Endothelial cell of umbilical vein (primary cell): ENCODE measurements around the gene MYH15. TPM values are rescaled to one million over a fixed set of nuclear protein-coding genes. Genes with fewer than 3 reads are reported as not detected.

Experiments used
- BruUV-seq: library from RNA; stranded (reverse); fragments of 400-500 nt; replicated peaks from 2 replicates; lab custom pipeline; 2021; lab: Mats Ljungman, UMichigan
- CTCF ChIA-PET: fragments of 300-600, 350-600 bp; sonication (Branson Sonifier 250); formaldehyde crosslinking; loops from one replicate; lab custom pipeline; 2021; ENCODE audit warnings: antibody characterized with exemption, inconsistent platforms; lab: Charles Lee
- POLR2A ChIA-PET: fragments of 300-600, 350-600 bp; sonication (Branson Sonifier 250); formaldehyde crosslinking; loops from one replicate; lab custom pipeline; 2021; ENCODE audit warnings: antibody characterized with exemption, inconsistent platforms; lab: Charles Lee
- DNase-seq: peaks from one replicate; pipeline ENCODE4 v3.0.0-alpha.2; 2011; ENCODE audit warnings: low read depth, low spot score
- FAIRE-seq: peaks from 2 replicates; lab custom pipeline; 2011; peaks lifted over from hg19 to GRCh38; lab: Jason Lieb, UNC
- H2AFZ ChIP-seq: 2 replicates; pipeline ENCODE4 v1.6.0; 2012; ENCODE audit warnings: low read depth, low read length, control low read depth, inconsistent platforms
- H3K27ac ChIP-seq: 2 replicates; pipeline ENCODE4 v1.5.1; 2011; ENCODE audit warnings: low read depth, mild to moderate bottlenecking, control low read depth, low read length, moderate library complexity; ENCODE audit not compliant: insufficient read depth
- H3K27me3 ChIP-seq, 2 experiments: 2 replicates each; pipeline versions ENCODE4 v1.6.0 to v1.6.1; 2011; ENCODE audit warnings: low read length in 2 of 2, mixed read lengths in 1 of 2; ENCODE audit not compliant: control insufficient read depth in 2 of 2, insufficient read depth in 2 of 2
- H3K36me3 ChIP-seq, 2 experiments: 2 replicates in 1 of 2; 3 replicates in 1 of 2; pipeline ENCODE4 v1.5.1; 2011; ENCODE audit warnings: low read length in 2 of 2, mild to moderate bottlenecking in 1 of 2, moderate library complexity in 1 of 2; ENCODE audit not compliant: control insufficient read depth in 2 of 2, insufficient read depth in 2 of 2; ENCODE audit errors: extremely low read depth in 1 of 2
- H3K4me1 ChIP-seq: 3 replicates; pipeline ENCODE4 v1.5.1; 2011; ENCODE audit warnings: mild to moderate bottlenecking, low read length; ENCODE audit not compliant: control insufficient read depth, insufficient read depth; ENCODE audit errors: extremely low read depth
- H3K4me2 ChIP-seq: 2 replicates; pipeline ENCODE4 v1.6.1; 2011; ENCODE audit warnings: low read length, control low read depth, mixed read lengths; ENCODE audit not compliant: insufficient read depth
- H3K4me3 ChIP-seq, 3 experiments: fragments of 200-600 bp in 1 of 3; sonication (generic), shearing (Covaris generic) in 1 of 3; replicated peaks in 1 of 3; 2 replicates each; pipeline ENCODE4 v1.5.1; 2011 to 2016; ENCODE audit warnings: control low read depth in 3 of 3, low read length in 3 of 3, mild to moderate bottlenecking in 2 of 3, inconsistent platforms in 1 of 3, low read depth in 1 of 3, moderate library complexity in 1 of 3; ENCODE audit not compliant: insufficient read depth in 1 of 3
- H3K79me2 ChIP-seq: 2 replicates; pipeline ENCODE4 v1.6.0; 2012; ENCODE audit warnings: low read length, inconsistent platforms; ENCODE audit not compliant: control insufficient read depth, insufficient read depth
- H3K9ac ChIP-seq: replicated peaks from 2 replicates; pipeline ENCODE3; 2011; ENCODE audit warnings: low read length, control low read depth; ENCODE audit not compliant: insufficient read depth; ENCODE audit errors: extremely low read depth
- H3K9me1 ChIP-seq: replicated peaks from 3 replicates; pipeline ENCODE4 v1.6.0; 2011; ENCODE audit warnings: mild to moderate bottlenecking, low read length; ENCODE audit not compliant: control insufficient read depth, insufficient read depth; ENCODE audit errors: extremely low read depth
- H3K9me3 ChIP-seq: replicated peaks from 2 replicates; pipeline ENCODE4 v1.5.1; 2012; ENCODE audit warnings: low read length, inconsistent platforms; ENCODE audit not compliant: control insufficient read depth, insufficient read depth
- H4K20me1 ChIP-seq: replicated peaks from 2 replicates; pipeline ENCODE3; 2011; ENCODE audit warnings: mild to moderate bottlenecking, low read length; ENCODE audit not compliant: control insufficient read depth, insufficient read depth; ENCODE audit errors: extremely low read depth
- EZH2 ChIP-seq: IDR thresholded peaks from 2 replicates; pipeline ENCODE4 v1.6.1; 2012; ENCODE audit warnings: borderline replicate concordance, low read depth, mild to moderate bottlenecking, moderate library complexity, low read length, inconsistent platforms; ENCODE audit not compliant: severe bottlenecking
- FOS ChIP-seq: IDR thresholded peaks from 2 replicates; pipeline ENCODE4 v1.6.1; 2011; ENCODE audit warnings: mild to moderate bottlenecking, low read length, moderate library complexity, borderline replicate concordance; ENCODE audit not compliant: insufficient read depth
- GATA2 ChIP-seq: IDR thresholded peaks from 2 replicates; pipeline ENCODE4 v1.7.0; 2011; ENCODE audit warnings: low read depth, mild to moderate bottlenecking, moderate library complexity, mixed read lengths, low read length; ENCODE audit not compliant: insufficient read length, insufficient read depth
- JUN ChIP-seq: IDR thresholded peaks from 2 replicates; pipeline ENCODE4 v1.6.1; 2011; ENCODE audit warnings: borderline replicate concordance, low read depth; ENCODE audit not compliant: insufficient read length, insufficient read depth
- POLR2AphosphoS5 ChIP-seq: IDR thresholded peaks from 2 replicates; pipeline ENCODE4 v1.6.1; 2012; ENCODE audit warnings: low read depth, mild to moderate bottlenecking, control low read depth, low read length, moderate library complexity; ENCODE audit not compliant: insufficient read depth
- dilution Hi-C: fragments of 300-500 bp; cut with MboI; formaldehyde crosslinking; loops from one replicate; pipeline ENCODE4 v1.15.0; 2019; ENCODE audit warnings: low sequenced_read_pairs; ENCODE audit not compliant: extremely low pct_ligation_motif_present
- intact Hi-C: fragments of 100-400 bp; cut with micrococcal nuclease; formaldehyde crosslinking; loops from one replicate; pipeline ENCODE4 v1.10.0; 2022
- polyA plus RNA-seq, 4 experiments: library from polyadenylated mRNA; depleted of rRNA in 3 of 4; stranded (reverse) in 3 of 4; unstranded in 1 of 4; fragments of >200 nt; gene quantifications; 2 replicates each; pipeline versions ENCODE4 v1.2.1 to v1.2.3, GENCODE V29; 2011 to 2012; ENCODE audit warnings: missing spikeins in 1 of 4
- total RNA-seq: library from RNA; stranded (reverse); gene quantifications from 2 replicates; pipeline ENCODE4 v1.2.3, GENCODE V29; 2021
- TF ChIP-seq, protein P1 (sequence below): IDR thresholded peaks from 2 replicates; pipeline ENCODE4 v1.6.1; 2011; ENCODE audit not compliant: insufficient read depth, insufficient read length
- TF ChIP-seq, protein P2 (sequence below), 2 donors: IDR thresholded peaks; 1 replicate in 1 of 2; 2 replicates in 1 of 2; pipeline ENCODE4 v1.5.1; 2011; ENCODE audit warnings: low read length in 2 of 2, mild to moderate bottlenecking in 2 of 2, moderate library complexity in 2 of 2, control low read depth in 1 of 2, inconsistent platforms in 1 of 2, low read depth in 1 of 2; ENCODE audit not compliant: insufficient read depth in 1 of 2; ENCODE audit errors: extremely low read depth in 1 of 2

MYH15 gene
- total and polyA plus RNA-seq, 2 donors (not counting 3 experiments of a cell fraction or from before 2014, with no cell fraction given), result 0.27 TPM; not detected in 1

- POLR2A ChIA-PET, result no interaction called here
- TF ChIP-seq POLR2AphosphoS5 (no peak), FOS (peak; percentile 26), GATA2 (no peak), EZH2 (no peak), JUN (no peak)
- TF ChIP-seq, protein P1, sequence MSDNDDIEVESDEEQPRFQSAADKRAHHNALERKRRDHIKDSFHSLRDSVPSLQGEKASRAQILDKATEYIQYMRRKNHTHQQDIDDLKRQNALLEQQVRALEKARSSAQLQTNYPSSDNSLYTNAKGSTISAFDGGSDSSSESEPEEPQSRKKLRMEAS, result no peak
- TF ChIP-seq, protein P2, sequence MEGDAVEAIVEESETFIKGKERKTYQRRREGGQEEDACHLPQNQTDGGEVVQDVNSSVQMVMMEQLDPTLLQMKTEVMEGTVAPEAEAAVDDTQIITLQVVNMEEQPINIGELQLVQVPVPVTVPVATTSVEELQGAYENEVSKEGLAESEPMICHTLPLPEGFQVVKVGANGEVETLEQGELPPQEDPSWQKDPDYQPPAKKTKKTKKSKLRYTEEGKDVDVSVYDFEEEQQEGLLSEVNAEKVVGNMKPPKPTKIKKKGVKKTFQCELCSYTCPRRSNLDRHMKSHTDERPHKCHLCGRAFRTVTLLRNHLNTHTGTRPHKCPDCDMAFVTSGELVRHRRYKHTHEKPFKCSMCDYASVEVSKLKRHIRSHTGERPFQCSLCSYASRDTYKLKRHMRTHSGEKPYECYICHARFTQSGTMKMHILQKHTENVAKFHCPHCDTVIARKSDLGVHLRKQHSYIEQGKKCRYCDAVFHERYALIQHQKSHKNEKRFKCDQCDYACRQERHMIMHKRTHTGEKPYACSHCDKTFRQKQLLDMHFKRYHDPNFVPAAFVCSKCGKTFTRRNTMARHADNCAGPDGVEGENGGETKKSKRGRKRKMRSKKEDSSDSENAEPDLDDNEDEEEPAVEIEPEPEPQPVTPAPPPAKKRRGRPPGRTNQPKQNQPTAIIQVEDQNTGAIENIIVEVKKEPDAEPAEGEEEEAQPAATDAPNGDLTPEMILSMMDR (IDR thresholded peaks at IDR 0.05; ENCODE audit: extremely low read depth in 1 of 2, insufficient read depth in 1 of 2, low read depth in 1 of 2, low read length in 2 of 2), result no peak
- DNase-seq (peak; percentile 28), FAIRE-seq (no peak)
- H3K9ac ChIP-seq, result no peak overlapping the region
- peaks cover 12% of the 10 kb centered on the region for H3K4me1 ChIP-seq
- H3K4me3 ChIP-seq, result no peak overlapping the region
- H3K27me3 ChIP-seq, result no peaks in the 10 kb centered on the region
- dilution Hi-C loops, result no loop called here
- H3K27ac ChIP-seq, result no peak overlapping the region
- H3K9me1 ChIP-seq, result no peaks in the 10 kb centered on the region
- CTCF ChIA-PET, result interaction anchor here (1.1 to 4.9 kb wide), 7 partner anchors 9 to 549 kb away, joined by 3 to 50 read pairs (median 4); no protein-coding TSS in a partner anchor
- H3K4me2 ChIP-seq, result no peak overlapping the region
- BruUV-seq, result no TSS peak
- H3K36me3 ChIP-seq, result no peaks in the 10 kb centered on the region
- no peaks in the 10 kb centered on the region for H3K79me2 ChIP-seq
- intact Hi-C loops, result no loop called here
- H2AFZ ChIP-seq, result peak overlapping the region; percentile 4
- H4K20me1 ChIP-seq, result no peaks in the 10 kb centered on the region
- no peaks in the 10 kb centered on the region for H3K9me3 ChIP-seq
Measured at GRCh38 chr3:108486941-108487340, 23.5 kb downstream of the MYH15 start.
